SIG-M5 (cell line): ENCODE results near the gene PLP2.
"Not testable (repeated sequence)": the region's sequence is repeated elsewhere in the genome, so short reads cannot be mapped to it uniquely, and the experiment has no call there.

ENCODE experiments used
- DNase-seq: peaks from one replicate; lab custom pipeline; 2025; lab: John Stamatoyannopoulos, UW

The PLP2 gene

GRCh38 chrX:49171752-49172279, at the start of gene PLP2:
Gene PLP2 (plus strand): TSS chrX:49171898. CDS start chrX:49172001, 103 bp downstream.
- DNase-seq, result no peak

- DNase-seq, result no peak
These were observed 49.2 kb upstream of the PLP2 start for GRCh38 chrX:49122499-49122898.

GRCh38 chrX:49127742-49128258, 43.9 kb upstream of the PLP2 start:
- not testable (repeated sequence) for DNase-seq

GRCh38 chrX:49129427-49129826, 42.3 kb upstream of the PLP2 start:
- no peak for DNase-seq

- not testable (repeated sequence) for DNase-seq
These were observed 39.4 kb upstream of the PLP2 start for GRCh38 chrX:49132275-49132674.

DNA sequence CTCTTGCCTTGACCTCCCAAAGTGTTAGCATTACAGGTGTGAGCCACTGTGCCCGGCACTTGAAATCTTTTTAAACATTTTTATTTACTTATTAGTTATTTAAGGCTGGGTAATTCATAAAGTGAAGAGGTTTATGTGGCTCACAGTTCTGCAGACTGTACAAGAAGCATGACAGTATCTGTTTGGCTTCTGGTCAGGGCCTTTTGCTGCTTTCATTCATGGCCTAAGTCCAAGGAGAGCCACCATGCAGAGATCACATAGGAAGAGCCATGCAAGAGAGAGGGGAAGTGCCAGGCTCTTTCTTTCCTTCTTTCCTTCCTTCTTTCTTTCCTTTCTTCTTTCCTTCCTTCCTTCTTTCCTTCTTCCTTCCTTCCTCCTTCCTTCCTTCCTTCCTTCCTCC, 37.9 kb upstream of the PLP2 start:
- no peak for DNase-seq

DNA sequence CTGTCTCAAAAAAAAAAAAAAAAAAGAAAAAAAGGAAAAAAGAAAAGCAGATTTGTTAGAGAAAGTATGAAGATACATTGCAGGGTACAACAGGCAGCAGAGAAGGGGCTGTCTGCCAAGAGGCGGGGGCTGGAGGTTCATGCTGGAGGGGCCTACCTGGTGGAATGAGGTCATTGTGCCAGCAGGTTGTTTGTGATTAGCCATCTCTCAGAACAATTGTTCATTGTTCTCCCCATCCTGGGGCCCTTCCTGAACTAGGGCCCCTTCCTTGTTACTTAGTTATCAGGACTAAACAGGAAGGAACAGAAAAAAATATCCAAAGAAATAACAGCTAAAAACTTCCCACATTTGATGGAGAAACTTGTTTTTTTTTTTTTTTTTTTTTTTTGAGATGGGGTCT, 34.2 kb upstream of the PLP2 start:
- no peak for DNase-seq

DNA sequence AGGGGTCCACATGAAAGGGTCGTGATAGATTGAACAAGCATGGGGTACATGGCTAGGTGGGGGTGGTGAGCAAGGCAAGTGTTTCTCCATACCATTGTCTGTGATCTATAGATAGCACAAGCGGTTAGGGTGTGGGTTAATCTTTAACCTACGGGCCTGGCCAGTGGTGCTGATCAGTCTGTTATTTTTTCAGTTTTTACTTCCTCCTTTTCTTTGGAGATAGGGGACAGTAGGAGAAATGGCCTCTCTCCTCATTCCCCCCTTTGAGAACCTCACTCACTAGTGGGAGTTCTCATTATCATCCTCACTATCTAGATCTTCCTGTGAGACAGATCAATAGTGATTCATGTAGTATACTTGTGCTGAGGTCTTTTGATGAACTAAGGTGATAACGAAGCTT, 32.0 kb upstream of the PLP2 start:
- DNase-seq, result no peak

GRCh38 chrX:49142264-49142663, 29.4 kb upstream of the PLP2 start:
- DNase-seq, result not testable (repeated sequence)

- not testable (repeated sequence) for DNase-seq
These were observed 28.5 kb upstream of the PLP2 start for GRCh38 chrX:49143154-49143553.

DNA sequence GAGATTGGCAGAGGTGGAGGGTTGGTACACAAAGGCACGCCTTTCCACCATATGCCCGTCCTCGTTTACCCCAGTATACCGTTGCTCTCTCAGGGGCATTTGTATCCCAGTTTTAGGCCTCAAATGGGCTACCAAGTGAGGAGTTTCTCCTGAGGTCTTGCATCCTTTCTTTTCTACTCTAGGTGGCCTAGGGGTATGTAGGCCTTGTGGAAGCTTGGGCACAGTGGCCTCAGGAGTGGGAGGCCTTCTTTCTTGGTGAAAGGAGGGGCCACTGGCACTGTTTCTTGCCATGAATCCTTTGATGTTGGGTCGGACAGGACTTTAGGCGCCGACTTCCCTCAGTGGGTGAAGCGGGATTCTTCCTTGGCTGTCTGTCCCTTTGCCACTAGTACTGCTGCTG, 24.4 kb upstream of the PLP2 start:
- no peak for DNase-seq

DNA sequence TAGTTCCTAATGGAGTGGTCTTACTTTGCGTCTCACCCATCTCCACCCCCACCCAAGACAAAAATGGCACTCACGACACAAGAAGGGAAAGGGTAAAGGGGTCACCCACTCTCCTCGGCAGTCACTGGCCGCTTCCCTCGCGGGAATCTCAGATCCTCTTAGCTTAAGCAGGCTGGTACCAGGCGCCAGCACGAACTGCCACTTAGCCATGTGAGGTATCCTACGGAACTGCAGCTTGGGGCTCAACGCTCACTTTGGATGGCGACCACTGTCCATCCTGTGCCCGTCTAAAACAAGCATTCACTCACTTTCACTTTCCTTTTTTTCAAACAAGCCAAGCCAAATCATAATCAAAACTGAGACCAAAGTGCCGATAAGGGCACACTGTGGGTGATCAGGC, 23.8 kb upstream of the PLP2 start:
- no peak for DNase-seq

DNA sequence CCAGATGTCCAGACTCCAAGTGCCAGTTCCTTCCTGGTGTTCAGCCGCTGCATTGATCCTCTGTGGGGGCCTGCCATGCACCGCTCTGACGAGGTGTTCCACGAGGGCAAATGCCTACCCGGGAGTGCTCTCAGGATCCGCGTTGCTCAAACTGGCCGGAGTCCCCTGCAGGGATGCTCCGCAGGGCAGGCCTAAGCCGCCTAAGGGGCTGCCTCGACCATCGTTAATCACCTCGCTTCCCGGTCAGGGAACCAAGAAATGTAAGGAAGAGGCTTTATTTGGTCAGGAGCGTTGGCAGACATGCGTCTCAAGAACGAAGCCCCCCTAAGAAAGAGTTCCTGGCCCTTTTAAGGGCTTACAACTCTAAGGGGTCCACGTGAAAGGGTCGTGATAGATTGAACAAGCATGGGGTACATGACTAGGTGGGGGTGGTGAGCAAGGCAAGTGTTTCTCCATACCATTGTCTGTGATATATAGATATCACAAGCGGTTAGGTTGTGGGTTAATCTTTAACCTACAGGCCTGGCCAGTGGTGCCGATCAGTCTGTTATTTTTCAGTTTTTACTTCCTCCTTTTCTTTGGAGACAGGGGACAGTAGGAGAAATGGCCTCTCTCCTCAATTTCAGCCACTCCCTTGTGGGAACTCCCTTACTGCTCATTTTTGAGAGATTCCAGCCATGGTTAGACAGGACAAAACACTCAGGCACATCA, 23.2 kb upstream of the PLP2 start:
- DNase-seq, result not testable (repeated sequence)

- not testable (repeated sequence) for DNase-seq
These were observed 22.4 kb upstream of the PLP2 start for GRCh38 chrX:49149291-49149690.

GRCh38 chrX:49153467-49153866, 18.2 kb upstream of the PLP2 start:
- DNase-seq, result no peak

- no peak for DNase-seq
These were observed 16.3 kb upstream of the PLP2 start for GRCh38 chrX:49155243-49155899.

DNA sequence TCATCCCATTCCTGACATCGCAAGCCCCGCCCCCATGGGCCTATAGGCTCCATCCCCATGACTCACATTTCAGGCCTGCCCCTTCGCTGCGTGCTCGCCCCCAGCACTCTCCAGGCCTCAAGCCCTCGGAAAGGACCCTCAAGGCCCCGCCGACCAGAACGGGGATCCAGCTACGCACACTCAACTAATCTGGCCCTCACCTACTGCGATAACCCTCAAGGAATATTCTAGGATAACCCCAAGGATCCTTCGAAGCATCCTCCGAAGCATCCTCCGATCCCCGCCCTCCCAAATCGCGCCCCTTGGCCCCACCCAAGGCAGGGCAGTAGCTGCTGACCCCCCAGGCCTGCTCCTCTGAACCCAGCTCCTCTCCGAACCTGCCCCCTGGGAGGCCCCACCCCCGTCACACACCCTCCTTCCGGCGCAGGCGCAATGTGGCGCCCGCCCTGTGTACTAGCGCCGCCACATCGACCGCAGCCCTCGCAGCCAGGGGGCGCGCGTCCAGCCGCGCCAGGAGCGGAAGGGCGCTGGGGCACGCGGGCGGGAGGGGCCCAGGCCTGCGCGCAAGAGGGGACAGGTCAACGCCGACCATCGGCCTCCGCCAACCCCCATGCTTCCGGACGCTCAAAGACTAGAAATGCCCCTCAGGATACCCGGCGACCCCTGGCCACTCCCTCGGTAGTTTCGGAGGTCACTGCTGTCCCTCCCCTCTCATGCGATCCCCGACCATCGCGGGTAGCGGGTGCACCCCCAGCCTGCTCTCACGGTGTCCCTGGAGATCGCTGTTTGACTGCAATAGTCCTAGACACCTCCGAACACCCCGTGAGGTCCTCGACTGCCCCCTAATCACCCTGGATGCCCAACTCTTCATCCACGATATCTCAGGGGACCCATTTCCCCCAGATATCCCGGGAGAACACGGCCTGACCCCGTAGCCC, 15.5 kb upstream of the PLP2 start:
- DNase-seq, result no peak

GRCh38 chrX:49157194-49157593, 14.5 kb upstream of the PLP2 start:
- no peak for DNase-seq

DNA sequence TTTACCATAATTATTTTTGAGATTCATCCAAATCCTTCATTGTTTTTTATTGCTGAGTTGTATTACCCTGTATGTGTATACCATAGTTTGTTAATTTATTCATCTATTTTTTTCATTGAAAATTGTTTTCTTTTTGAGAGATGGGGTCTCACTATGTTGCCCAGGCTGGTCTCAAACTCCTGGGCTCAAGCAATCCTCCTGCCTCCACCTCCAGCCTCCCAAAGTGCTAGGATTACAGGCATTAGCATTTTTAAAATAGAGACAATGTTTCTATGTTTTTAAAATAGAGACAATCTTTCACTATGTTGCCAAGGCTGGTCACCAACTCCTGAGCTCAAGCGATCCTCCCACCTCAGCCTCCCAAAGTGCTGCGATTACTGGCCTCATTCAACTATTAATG, 10.8 kb upstream of the PLP2 start:
- DNase-seq, result no peak

- DNase-seq, result no peak
These were observed 10.1 kb upstream of the PLP2 start for GRCh38 chrX:49161632-49162031.

DNA sequence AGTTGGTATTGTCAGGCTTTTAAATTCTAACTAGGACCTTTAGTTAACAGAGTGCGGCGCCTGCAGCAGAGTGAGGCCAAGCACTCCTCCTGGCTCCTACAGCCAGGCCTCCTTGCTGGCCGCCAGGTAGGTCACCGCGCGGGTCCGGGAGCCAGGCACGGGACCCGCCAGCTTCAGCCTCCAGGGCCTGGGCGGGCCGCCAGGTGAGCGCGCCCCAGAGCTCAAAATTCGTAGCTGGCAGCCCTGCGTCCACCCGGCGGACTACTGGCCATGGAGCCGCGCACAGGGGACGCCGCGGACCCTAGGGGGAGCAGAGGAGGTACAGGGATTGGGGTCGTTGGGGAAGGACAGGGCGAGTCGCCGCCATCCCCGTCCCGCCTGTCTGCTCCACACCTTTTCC, 9.1 kb upstream of the PLP2 start, which contains the start of gene MAGIX:
Gene MAGIX (plus strand): TSS at position 139 of the 400 bp plus-strand sequence. CDS start 132 bp downstream, at position 271.
- DNase-seq, result no peak
